ENCODE results near the gene C14orf119. TPM values are rescaled to one million over a fixed set of nuclear protein-coding genes. Genes with fewer than 3 reads are reported as not detected.

The C14orf119 gene
- total RNA-seq, 2 experiments from 2014 or later = 42.4 to 44.5 TPM

- BruUV-seq (replicated peaks) = no TSS peak
- Histone ChIP-seq H3K9me3 (ENCODE audit: low read length) (no peaks in the 10 kb centered on the region), H3K9me2 (ENCODE audit: insufficient read depth, low read length) (no peaks in the 10 kb centered on the region), H3K27ac (ENCODE audit: low read depth, low read length, poor library complexity, severe bottlenecking) (no peak overlapping the region), H3K4me1 (ENCODE audit: insufficient read depth, low read length, poor library complexity, severe bottlenecking) (no peaks in the 10 kb centered on the region), H2AFZ (ENCODE audit: low read length) (no peak overlapping the region), H3K36me3 (ENCODE audit: insufficient read depth, low read length) (no peaks in the 10 kb centered on the region), H3K4me3 (ENCODE audit: low read depth, low read length, poor library complexity, severe bottlenecking) (no peak overlapping the region), H4K20me1 (ENCODE audit: insufficient read depth, low read length) (no peaks in the 10 kb centered on the region), H3K4me2 (ENCODE audit: low read length) (no peak overlapping the region), H3K79me2 (ENCODE audit: insufficient read depth, low read depth, low read length) (no peaks in the 10 kb centered on the region)
- CTCF ChIA-PET (ENCODE audit: unreplicated experiment) = no interaction called here
- intact Hi-C loops (cut with micrococcal nuclease; ENCODE audit: unreplicated experiment) = no loop called here
- TF ChIP-seq CTCF (conservative IDR thresholded peaks at IDR 0.05; ENCODE audit: low read length) = no peak
- TF ChIP-seq EZH2phosphoT487 (IDR thresholded peaks at IDR 0.05; ENCODE audit: borderline replicate concordance, low read depth, low read length) = no peak
- POLR2A ChIA-PET = no interaction called here
- DNase-seq (ENCODE audit: low spot score) = no peak
Measured at GRCh38 chr14:23141706-23142444, 46.6 kb downstream of the C14orf119 start.

GRCh38 chr14:23142826-23143225, 47.5 kb downstream of the C14orf119 start:
- intact Hi-C loops (cut with micrococcal nuclease; ENCODE audit: unreplicated experiment) = no loop called here
- TF ChIP-seq CTCF (conservative IDR thresholded peaks at IDR 0.05; ENCODE audit: low read length) = no peak
- no peak for TF ChIP-seq EZH2phosphoT487 (IDR thresholded peaks at IDR 0.05; ENCODE audit: borderline replicate concordance, low read depth, low read length)
- BruUV-seq (replicated peaks) = no TSS peak
- POLR2A ChIA-PET = interaction anchor here (1.2 kb wide), 1 partner anchor 10 kb away, joined by 4 read pairs; no protein-coding TSS in a partner anchor
- CTCF ChIA-PET (ENCODE audit: unreplicated experiment) = no interaction called here
- no peaks in the 10 kb centered on the region for H3K9me2 ChIP-seq (ENCODE audit: insufficient read depth, low read length)
- no peaks in the 10 kb centered on the region for H3K79me2 ChIP-seq (ENCODE audit: insufficient read depth, low read depth, low read length)
- no peak overlapping the region for H3K4me2 ChIP-seq (ENCODE audit: low read length)
- no peak overlapping the region for H3K27ac ChIP-seq (ENCODE audit: low read depth, low read length, poor library complexity, severe bottlenecking)
- DNase-seq (ENCODE audit: low spot score) = no peak
- no peaks in the 10 kb centered on the region for H3K9me3 ChIP-seq (ENCODE audit: low read length)
- H3K4me3 ChIP-seq (ENCODE audit: low read depth, low read length, poor library complexity, severe bottlenecking) = no peak overlapping the region
- H2AFZ ChIP-seq (ENCODE audit: low read length) = no peak overlapping the region
- no peaks in the 10 kb centered on the region for H3K36me3 ChIP-seq (ENCODE audit: insufficient read depth, low read length)
- H4K20me1 ChIP-seq (ENCODE audit: insufficient read depth, low read length) = no peaks in the 10 kb centered on the region
- no peaks in the 10 kb centered on the region for H3K4me1 ChIP-seq (ENCODE audit: insufficient read depth, low read length, poor library complexity, severe bottlenecking)

- Histone ChIP-seq H3K4me1 (ENCODE audit: insufficient read depth, low read length, poor library complexity, severe bottlenecking) (no peaks in the 10 kb centered on the region), H3K36me3 (ENCODE audit: insufficient read depth, low read length) (no peaks in the 10 kb centered on the region), H3K9me3 (ENCODE audit: low read length) (no peaks in the 10 kb centered on the region), H2AFZ (ENCODE audit: low read length) (no peak overlapping the region), H4K20me1 (ENCODE audit: insufficient read depth, low read length) (no peaks in the 10 kb centered on the region), H3K79me2 (ENCODE audit: insufficient read depth, low read depth, low read length) (no peaks in the 10 kb centered on the region), H3K4me3 (ENCODE audit: low read depth, low read length, poor library complexity, severe bottlenecking) (no peak overlapping the region), H3K9me2 (ENCODE audit: insufficient read depth, low read length) (no peaks in the 10 kb centered on the region), H3K27ac (ENCODE audit: low read depth, low read length, poor library complexity, severe bottlenecking) (no peak overlapping the region), H3K4me2 (ENCODE audit: low read length) (no peak overlapping the region)
- ChIA-PET CTCF (ENCODE audit: unreplicated experiment) (no interaction called here), POLR2A (interaction anchor here (1.5 kb wide), 1 partner anchor 10 kb away, joined by 6 read pairs; no protein-coding TSS in a partner anchor)
- BruUV-seq (replicated peaks) = no TSS peak
- TF ChIP-seq CTCF (conservative IDR thresholded peaks at IDR 0.05; ENCODE audit: low read length) = no peak
- TF ChIP-seq EZH2phosphoT487 (IDR thresholded peaks at IDR 0.05; ENCODE audit: borderline replicate concordance, low read depth, low read length) = no peak
- no peak for DNase-seq (ENCODE audit: low spot score)
- intact Hi-C loops (cut with micrococcal nuclease; ENCODE audit: unreplicated experiment) = no loop called here
Measured at GRCh38 chr14:23143911-23144310, 48.6 kb downstream of the C14orf119 start.

Measured in OCI-LY7 (cell line).